HG02852 (cell line): ENCODE data around the gene IFNK.

Experiments used
- ATAC-seq: cut with Tn5 transposase; IDR thresholded peaks from one replicate; pipeline ENCODE4 v1.9.1; 2021; ENCODE audit warnings: mild to moderate bottlenecking, moderate library complexity; ENCODE audit not compliant: unreplicated experiment

Gene IFNK

DNA sequence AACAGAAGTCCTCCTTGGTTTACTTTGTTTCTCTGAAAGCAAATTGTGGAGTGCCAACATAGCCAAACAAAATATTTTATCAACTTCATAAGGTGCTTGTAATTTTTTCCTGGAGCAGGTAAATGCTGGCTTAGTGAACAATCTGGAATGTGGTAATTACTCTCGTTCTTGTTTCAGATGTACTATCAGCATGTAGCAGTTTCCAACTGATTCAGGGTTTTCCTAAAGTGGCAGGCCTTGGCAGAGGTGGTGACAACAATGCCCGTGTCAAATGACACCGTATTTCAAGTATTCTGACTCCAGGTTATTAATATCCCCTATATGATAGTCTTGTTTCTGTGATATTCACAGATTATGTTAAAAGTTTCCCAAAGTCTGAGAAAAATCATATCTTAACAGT, 48.0 kb downstream of the IFNK start:
- no peak for ATAC-seq

DNA sequence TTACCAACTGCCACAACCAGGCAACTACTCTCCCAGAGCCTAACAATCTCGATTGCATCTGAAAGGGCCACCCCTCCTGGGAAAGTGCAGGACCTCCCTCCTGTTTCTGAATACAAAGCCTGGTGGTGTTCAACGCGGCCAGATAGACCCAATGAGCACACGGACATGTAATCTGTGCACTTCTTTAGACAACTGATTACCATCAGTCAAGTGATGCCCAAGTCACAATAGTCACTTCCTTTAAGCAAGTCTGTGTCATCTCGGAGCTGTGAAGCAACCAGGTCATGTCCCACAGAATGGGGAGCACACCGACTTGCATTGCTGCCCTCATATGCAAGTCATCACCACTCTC, 48.5 kb downstream of the IFNK start:
- peak; percentile 40 for ATAC-seq

DNA sequence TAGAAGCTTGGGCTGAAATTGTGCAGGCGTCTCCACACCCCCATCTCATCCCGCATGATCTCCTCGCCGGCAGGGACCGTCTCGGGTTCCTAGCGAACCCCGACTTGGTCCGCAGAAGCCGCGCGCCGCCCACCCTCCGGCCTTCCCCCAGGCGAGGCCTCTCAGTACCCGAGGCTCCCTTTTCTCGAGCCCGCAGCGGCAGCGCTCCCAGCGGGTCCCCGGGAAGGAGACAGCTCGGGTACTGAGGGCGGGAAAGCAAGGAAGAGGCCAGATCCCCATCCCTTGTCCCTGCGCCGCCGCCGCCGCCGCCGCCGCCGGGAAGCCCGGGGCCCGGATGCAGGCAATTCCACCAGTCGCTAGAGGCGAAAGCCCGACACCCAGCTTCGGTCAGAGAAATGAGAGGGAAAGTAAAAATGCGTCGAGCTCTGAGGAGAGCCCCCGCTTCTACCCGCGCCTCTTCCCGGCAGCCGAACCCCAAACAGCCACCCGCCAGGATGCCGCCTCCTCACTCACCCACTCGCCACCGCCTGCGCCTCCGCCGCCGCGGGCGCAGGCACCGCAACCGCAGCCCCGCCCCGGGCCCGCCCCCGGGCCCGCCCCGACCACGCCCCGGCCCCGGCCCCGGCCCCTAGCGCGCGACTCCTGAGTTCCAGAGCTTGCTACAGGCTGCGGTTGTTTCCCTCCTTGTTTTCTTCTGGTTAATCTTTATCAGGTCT, 49.0 kb downstream of the IFNK start, which contains the start of gene C9orf72:
Gene C9orf72 (minus strand): TSS at position 564 of the 716 bp plus-strand sequence. CDS start 6,361 bp downstream, outside the sequence.
- ATAC-seq, result peak; percentile 65

DNA sequence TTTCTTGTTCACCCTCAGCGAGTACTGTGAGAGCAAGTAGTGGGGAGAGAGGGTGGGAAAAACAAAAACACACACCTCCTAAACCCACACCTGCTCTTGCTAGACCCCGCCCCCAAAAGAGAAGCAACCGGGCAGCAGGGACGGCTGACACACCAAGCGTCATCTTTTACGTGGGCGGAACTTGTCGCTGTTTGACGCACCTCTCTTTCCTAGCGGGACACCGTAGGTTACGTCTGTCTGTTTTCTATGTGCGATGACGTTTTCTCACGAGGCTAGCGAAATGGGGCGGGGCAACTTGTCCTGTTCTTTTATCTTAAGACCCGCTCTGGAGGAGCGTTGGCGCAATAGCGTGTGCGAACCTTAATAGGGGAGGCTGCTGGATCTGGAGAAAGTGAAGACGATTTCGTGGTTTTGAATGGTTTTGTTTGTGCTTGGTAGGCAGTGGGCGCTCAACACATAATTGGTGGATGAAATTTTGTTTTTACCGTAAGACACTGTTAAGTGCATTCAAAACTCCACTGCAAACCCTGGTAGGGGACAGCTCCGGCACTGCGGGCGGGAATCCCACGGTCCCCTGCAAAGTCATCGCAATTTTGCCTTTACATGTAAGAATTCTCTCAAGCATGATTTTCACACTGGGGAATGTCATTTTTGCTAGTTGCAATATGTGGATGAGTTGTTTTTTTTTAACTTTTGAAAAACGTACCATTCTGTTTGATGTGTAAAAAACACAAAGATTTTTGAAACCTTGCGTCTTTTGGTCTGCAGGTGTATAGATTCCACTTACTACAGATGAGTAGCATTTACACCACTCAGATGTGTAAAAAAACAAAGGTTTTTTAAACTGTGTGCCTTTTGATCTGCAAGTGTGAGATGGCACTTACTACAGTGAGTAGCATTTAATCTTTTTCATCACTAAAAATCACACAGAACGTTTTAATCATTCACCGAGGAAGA, 49.8 kb downstream of the IFNK start:
- peak; percentile 82 for ATAC-seq
